Fibroblast of mammary gland (primary cell): ENCODE data around the gene FGGY.

Source experiments
- DNase-seq: peaks from one replicate; pipeline ENCODE4 v3.0.0-alpha.2; 2010; ENCODE audit warnings: low read depth
- H3K4me3 ChIP-seq: 2 replicates; pipeline ENCODE4 v1.5.1; 2011; ENCODE audit warnings: low read depth, mild to moderate bottlenecking, low read length, moderate library complexity; ENCODE audit not compliant: control insufficient read depth
- CTCF ChIP-seq: conservative IDR thresholded peaks from 2 replicates; pipeline ENCODE4 v1.5.1; 2011; ENCODE audit warnings: low read depth, low read length, inconsistent platforms; ENCODE audit not compliant: control insufficient read depth, insufficient read depth

Gene FGGY

GRCh38 chr1:59409549-59409948 lies 112.7 kb downstream of the FGGY start:
- TF ChIP-seq CTCF = no peak
- no peak for DNase-seq
- no peak overlapping the region for H3K4me3 ChIP-seq

- no peak overlapping the region for H3K4me3 ChIP-seq
- no peak for DNase-seq
- TF ChIP-seq CTCF = no peak
Measured at GRCh38 chr1:59409986-59410385, 113.1 kb downstream of the FGGY start.

- no peak for DNase-seq
- no peak for TF ChIP-seq CTCF
- H3K4me3 ChIP-seq = no peak overlapping the region
Measured at GRCh38 chr1:59410457-59410856, 113.6 kb downstream of the FGGY start.

GRCh38 chr1:59411147-59411546 lies 114.3 kb downstream of the FGGY start:
- no peak for TF ChIP-seq CTCF
- no peak overlapping the region for H3K4me3 ChIP-seq
- no peak for DNase-seq

- TF ChIP-seq CTCF = no peak
- H3K4me3 ChIP-seq = no peak overlapping the region
- DNase-seq = no peak
Measured at GRCh38 chr1:59412718-59413326, 115.9 kb downstream of the FGGY start.

GRCh38 chr1:59413327-59413720 lies 116.4 kb downstream of the FGGY start:
- peak; percentile 12 for DNase-seq
- TF ChIP-seq CTCF = no peak
- H3K4me3 ChIP-seq = no peak overlapping the region
